VCaP (cell line): ENCODE measurements around the gene STMP1.

Experiments used
- H3K27ac ChIP-seq: fragments of 450-650 bp; 2 replicates; pipeline ENCODE4 v1.5.1; 2017
- CTCF ChIP-seq: fragments of 450-650 bp; conservative IDR thresholded peaks from 2 replicates; pipeline ENCODE4 v1.5.1; 2017; ENCODE audit warnings: mild to moderate bottlenecking, moderate library complexity

STMP1 gene

DNA sequence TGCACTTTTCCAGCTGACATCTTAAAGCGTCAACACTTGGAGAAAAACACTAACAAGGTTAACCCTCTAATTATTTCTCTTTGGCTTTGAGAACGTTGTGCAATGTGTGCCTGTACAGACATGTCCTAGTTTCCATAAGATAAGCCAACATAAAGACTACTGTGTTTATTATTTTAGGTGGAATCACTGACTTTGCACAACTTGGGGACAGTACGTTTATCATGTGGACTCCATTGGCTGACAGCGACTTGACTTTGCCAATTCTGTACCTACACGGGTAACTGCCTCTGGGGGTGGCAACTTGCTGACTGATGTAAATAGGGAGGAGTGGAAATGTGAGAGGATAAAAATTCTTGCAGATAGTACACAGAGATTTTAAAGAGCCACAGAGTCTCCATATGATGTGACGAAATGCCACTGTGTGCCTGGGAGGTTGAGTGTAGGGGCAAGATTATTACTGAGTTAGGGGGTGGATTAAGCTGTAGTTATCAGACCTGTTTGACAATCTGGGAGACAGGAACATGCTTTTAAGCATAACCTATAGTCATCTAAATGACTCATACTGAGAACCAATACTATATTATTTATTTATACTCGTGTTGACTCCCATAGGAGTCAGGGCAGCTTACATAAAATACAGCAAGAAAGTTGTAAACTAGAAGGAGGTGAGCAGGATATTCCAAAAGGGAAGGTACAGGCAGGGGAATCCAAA, 44.7 kb downstream of the STMP1 start:
- no peak overlapping the region for H3K27ac ChIP-seq
- no peak for TF ChIP-seq CTCF

DNA sequence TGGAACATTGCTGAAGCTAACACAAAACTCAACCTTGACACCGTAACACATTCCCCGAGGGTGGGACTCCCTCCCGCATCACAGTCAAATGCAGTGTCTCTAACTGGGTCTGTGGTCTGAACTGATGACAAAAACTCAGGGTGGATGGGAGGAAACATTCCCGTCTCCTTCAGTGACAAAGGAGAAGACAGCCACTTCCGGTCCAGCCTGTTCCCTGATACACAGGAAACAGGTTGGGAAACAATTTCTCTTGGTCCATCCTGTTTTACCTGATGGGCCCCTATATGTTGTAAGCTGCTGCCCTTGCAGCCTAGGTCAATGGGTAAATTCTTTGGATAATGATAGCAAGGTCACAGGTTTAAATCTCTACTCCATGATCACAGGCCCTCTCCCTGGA, 45.3 kb downstream of the STMP1 start:
- no peak overlapping the region for H3K27ac ChIP-seq
- no peak for TF ChIP-seq CTCF

DNA sequence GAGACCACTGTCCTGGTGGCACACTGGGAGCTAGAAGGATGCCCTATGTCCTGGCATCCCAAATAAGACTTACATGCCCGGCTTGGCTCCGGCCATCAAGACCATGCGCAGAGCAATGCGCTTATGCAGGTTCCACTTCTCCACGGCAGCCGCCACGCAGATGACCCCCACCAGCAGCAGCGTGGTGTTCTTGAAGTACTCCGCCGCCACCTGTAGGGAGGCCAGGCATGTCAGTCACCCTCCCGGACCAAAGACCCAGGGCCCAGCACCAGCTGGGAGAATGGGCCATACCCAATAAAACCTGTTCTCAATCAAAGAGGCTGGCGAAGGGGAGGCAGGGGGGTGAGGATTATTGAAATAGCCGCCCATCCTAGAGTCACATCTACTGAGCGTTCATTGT, 45.7 kb downstream of the STMP1 start:
- H3K27ac ChIP-seq = no peak overlapping the region
- no peak for TF ChIP-seq CTCF

GRCh38 chr7:135709508-135709907, 47.2 kb downstream of the STMP1 start:
- no peak overlapping the region for H3K27ac ChIP-seq
- TF ChIP-seq CTCF = no peak

DNA sequence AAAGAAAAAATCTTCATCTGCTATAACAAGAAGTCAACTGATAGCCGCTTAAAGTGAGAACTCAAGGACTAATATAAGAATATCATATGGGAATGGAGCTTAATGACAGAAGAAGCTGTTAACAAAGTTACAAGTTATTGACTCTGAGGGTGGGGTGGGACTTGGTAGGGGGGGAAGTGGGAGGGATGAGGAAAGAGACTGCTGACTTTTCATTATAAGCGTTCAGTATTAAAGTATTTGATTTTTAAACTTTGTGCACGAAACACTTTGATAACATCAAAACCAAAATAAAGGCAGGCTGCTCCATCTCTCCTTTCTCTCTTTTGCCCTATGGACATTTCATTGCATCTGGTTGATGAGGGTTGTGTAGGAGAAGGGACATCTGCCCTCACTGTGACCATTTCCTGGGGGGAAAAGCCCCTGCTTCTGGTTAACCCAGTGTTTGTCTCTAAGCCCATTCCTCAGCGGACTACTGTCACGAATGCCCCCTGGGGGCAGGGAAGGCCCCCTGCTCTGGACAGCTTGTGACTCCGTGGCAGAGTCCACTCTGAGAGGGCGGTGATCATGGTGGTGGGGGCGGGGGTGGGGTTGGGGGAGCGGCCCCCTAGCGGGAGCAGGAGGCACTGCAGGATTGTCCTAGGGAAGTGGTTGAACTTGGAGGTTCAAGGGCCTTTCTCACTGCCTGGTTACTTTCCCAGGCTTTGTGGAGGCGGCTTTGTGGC, 48.3 kb downstream of the STMP1 start:
- TF ChIP-seq CTCF = peak; percentile 68
- no peak overlapping the region for H3K27ac ChIP-seq

GRCh38 chr7:135711139-135711469, 48.8 kb downstream of the STMP1 start:
- H3K27ac ChIP-seq = no peak overlapping the region
- TF ChIP-seq CTCF = peak; percentile 23; the same call in 1 of the 2 replicates

GRCh38 chr7:135712182-135712782, 50.0 kb downstream of the STMP1 start:
- H3K27ac ChIP-seq = no peak overlapping the region
- no peak for TF ChIP-seq CTCF
